ENCODE results near the gene FUOM.

The FUOM gene

GRCh38 chr10:133318494-133319127, 39.2 kb downstream of the FUOM start:
- DNase-seq (ENCODE audit: low read depth) = peak; percentile 32
- peak overlapping the region; percentile 49 for H3K4me3 ChIP-seq (ENCODE audit: low read length)
- peak; percentile 62 for TF ChIP-seq CTCF (conservative IDR thresholded peaks at IDR 0.05; ENCODE audit: low read length)

GRCh38 chr10:133316732-133317131, 41.1 kb downstream of the FUOM start:
- no peak for TF ChIP-seq CTCF (conservative IDR thresholded peaks at IDR 0.05; ENCODE audit: low read length)
- no peak for DNase-seq (ENCODE audit: low read depth)

GRCh38 chr10:133316266-133316665, 41.6 kb downstream of the FUOM start:
- DNase-seq (ENCODE audit: low read depth) = no peak
- H3K4me3 ChIP-seq (ENCODE audit: low read length) = no peak overlapping the region
- no peak for TF ChIP-seq CTCF (conservative IDR thresholded peaks at IDR 0.05; ENCODE audit: low read length)

More at GRCh38 chr10:133316732-133317131, 41.1 kb downstream of the FUOM start:
- H3K4me3 ChIP-seq (ENCODE audit: low read length) = no peak overlapping the region

- no peak for TF ChIP-seq CTCF (conservative IDR thresholded peaks at IDR 0.05; ENCODE audit: low read length)
- DNase-seq (ENCODE audit: low read depth) = no peak
- no peak overlapping the region for H3K4me3 ChIP-seq (ENCODE audit: low read length)
These were observed 42.0 kb downstream of the FUOM start for GRCh38 chr10:133315847-133316246.

- DNase-seq (ENCODE audit: low read depth) = no peak
- no peak overlapping the region for H3K4me3 ChIP-seq (ENCODE audit: low read length)
- TF ChIP-seq CTCF (conservative IDR thresholded peaks at IDR 0.05; ENCODE audit: low read length) = no peak
These were observed 42.9 kb downstream of the FUOM start for GRCh38 chr10:133314911-133315310.

- DNase-seq (ENCODE audit: low read depth) = no peak
- no peak for TF ChIP-seq CTCF (conservative IDR thresholded peaks at IDR 0.05; ENCODE audit: low read length)
These were observed 44.6 kb downstream of the FUOM start for GRCh38 chr10:133313192-133313591.

GRCh38 chr10:133312769-133313145, 45.1 kb downstream of the FUOM start:
- no peak for DNase-seq (ENCODE audit: low read depth)
- TF ChIP-seq CTCF (conservative IDR thresholded peaks at IDR 0.05; ENCODE audit: low read length) = no peak
- H3K4me3 ChIP-seq (ENCODE audit: low read length) = no peak overlapping the region

More at GRCh38 chr10:133313192-133313591, 44.6 kb downstream of the FUOM start:
- H3K4me3 ChIP-seq (ENCODE audit: low read length) = no peak overlapping the region
